ENCODE results near the gene MAP3K4. TPM values are rescaled to one million over a fixed set of nuclear protein-coding genes. Genes with fewer than 3 reads are reported as not detected.

MAP3K4 gene
- total RNA-seq, 1 donor, result 31.5 TPM

- DNase-seq (ENCODE audit: low read depth), result no peak
- no peak overlapping the region for H3K4me3 ChIP-seq (ENCODE audit: low read depth, low read length)
- TF ChIP-seq CTCF (IDR thresholded peaks at IDR 0.05; ENCODE audit: insufficient read depth, low read depth, low read length), result no peak
These were observed 4.6 kb downstream of the MAP3K4 start for GRCh38 chr6:160996131-160996601.

GRCh38 chr6:160998217-160998616, 6.6 kb downstream of the MAP3K4 start:
- no peak overlapping the region for H3K4me3 ChIP-seq (ENCODE audit: low read depth, low read length)
- TF ChIP-seq CTCF (IDR thresholded peaks at IDR 0.05; ENCODE audit: insufficient read depth, low read depth, low read length), result no peak
- no peak for DNase-seq (ENCODE audit: low read depth)

- no peak for TF ChIP-seq CTCF (IDR thresholded peaks at IDR 0.05; ENCODE audit: insufficient read depth, low read depth, low read length)
- peak; percentile 44 for DNase-seq (ENCODE audit: low read depth)
- no peak overlapping the region for H3K4me3 ChIP-seq (ENCODE audit: low read depth, low read length)
These were observed 7.2 kb downstream of the MAP3K4 start for GRCh38 chr6:160998766-160999165.

GRCh38 chr6:160999516-160999915, 7.9 kb downstream of the MAP3K4 start:
- TF ChIP-seq CTCF (IDR thresholded peaks at IDR 0.05; ENCODE audit: insufficient read depth, low read depth, low read length), result no peak

GRCh38 chr6:161000632-161001031, 9.1 kb downstream of the MAP3K4 start:
- no peak for TF ChIP-seq CTCF (IDR thresholded peaks at IDR 0.05; ENCODE audit: insufficient read depth, low read depth, low read length)
- DNase-seq (ENCODE audit: low read depth), result no peak
- no peak overlapping the region for H3K4me3 ChIP-seq (ENCODE audit: low read depth, low read length)

More at GRCh38 chr6:160999516-160999915, 7.9 kb downstream of the MAP3K4 start:
- H3K4me3 ChIP-seq (ENCODE audit: low read depth, low read length), result no peak overlapping the region
- DNase-seq (ENCODE audit: low read depth), result no peak

GRCh38 chr6:161001421-161001820, 9.9 kb downstream of the MAP3K4 start:
- TF ChIP-seq CTCF (IDR thresholded peaks at IDR 0.05; ENCODE audit: insufficient read depth, low read depth, low read length), result no peak
- H3K4me3 ChIP-seq (ENCODE audit: low read depth, low read length), result no peak overlapping the region
- peak; percentile 42 for DNase-seq (ENCODE audit: low read depth)

GRCh38 chr6:161003336-161003735, 11.8 kb downstream of the MAP3K4 start:
- no peak for TF ChIP-seq CTCF (IDR thresholded peaks at IDR 0.05; ENCODE audit: insufficient read depth, low read depth, low read length)
- no peak overlapping the region for H3K4me3 ChIP-seq (ENCODE audit: low read depth, low read length)
- DNase-seq (ENCODE audit: low read depth), result no peak

Measured in fibroblast of villous mesenchyme (primary cell).